Measurements from ENCODE around the gene SCAMP4. TPM values are rescaled to one million over a fixed set of nuclear protein-coding genes. Genes with fewer than 3 reads are reported as not detected.

Gene SCAMP4
- total RNA-seq, 1 experiment from 2014 or later = 69.0 TPM

- H4K8ac ChIP-seq (replicated peaks; ENCODE audit: insufficient read length, low read depth, low read length) = no peak overlapping the region
- peaks cover 4% of the 10 kb centered on the region for H3K79me1 ChIP-seq (ENCODE audit: insufficient read depth, low read depth, low read length, poor library complexity, severe bottlenecking)
- no peak overlapping the region for H3K27ac ChIP-seq (ENCODE audit: insufficient read length, low read depth, low read length)
- no peak overlapping the region for H3K9ac ChIP-seq (ENCODE audit: extremely low read depth, insufficient read length, low read length)
- H2AFZ ChIP-seq (ENCODE audit: low read length) = no peak overlapping the region
- H3K23ac ChIP-seq (ENCODE audit: insufficient read length, low read depth, low read length) = no peak overlapping the region
- H3K79me2 ChIP-seq (ENCODE audit: insufficient read depth, low read length) = peaks cover 14% of the 10 kb centered on the region; the same call in 1 of the 2 replicates
- H3K4ac ChIP-seq (ENCODE audit: low read depth, low read length) = no peak overlapping the region
- H3K27me3 Mint-ChIP-seq (ENCODE audit: low read depth) = no peaks in the 10 kb centered on the region
- no peak overlapping the region for H3K27ac Mint-ChIP-seq
- H2BK120ac ChIP-seq (ENCODE audit: low read depth, low read length, poor library complexity, severe bottlenecking) = no peak overlapping the region
- no CpG with 5 or more reads among the region's 37 CpGs for WGBS (ENCODE audit: extremely low coverage, insufficient read length, low lambda C conversion rate)
- TF ChIP-seq CTCF (conservative IDR thresholded peaks at IDR 0.05) = no peak
- no peaks in the 10 kb centered on the region for H3K9me3 Mint-ChIP-seq
- no peak overlapping the region; the same call in 1 of the 2 replicates for H3K14ac ChIP-seq (ENCODE audit: insufficient read depth, low read length)
- H3K27me3 ChIP-seq (ENCODE audit: insufficient read depth, low read length) = no peaks in the 10 kb centered on the region
- H3T11ph ChIP-seq (ENCODE audit: low read length) = no peak overlapping the region
- H2AK5ac ChIP-seq (ENCODE audit: insufficient read length, low read length) = no peak overlapping the region
- H3K4me2 ChIP-seq (ENCODE audit: insufficient read depth, insufficient read length, low read length) = no peak overlapping the region
- no peak overlapping the region for H2BK20ac ChIP-seq (ENCODE audit: low read depth, low read length, poor library complexity, severe bottlenecking)
- no peak overlapping the region for H2BK12ac ChIP-seq (ENCODE audit: insufficient read length, low read depth, low read length)
- no peak for DNase-seq
- no peaks in the 10 kb centered on the region for H3K4me1 ChIP-seq (ENCODE audit: insufficient read depth, low read length)
- H3K9me3 ChIP-seq (ENCODE audit: control insufficient read depth, low read depth, low read length) = no peaks in the 10 kb centered on the region
- H3K23me2 ChIP-seq (ENCODE audit: insufficient read length, low read depth, low read length, poor library complexity, severe bottlenecking) = no peaks in the 10 kb centered on the region
- H3K18ac ChIP-seq (ENCODE audit: insufficient read length, low read depth, low read length) = no peak overlapping the region
- H2BK5ac ChIP-seq (ENCODE audit: insufficient read length, low read length) = no peak overlapping the region
- H2BK15ac ChIP-seq (ENCODE audit: low read depth, low read length) = no peak overlapping the region
- no peak overlapping the region for H4K91ac ChIP-seq (ENCODE audit: insufficient read length, low read depth, low read length)
- H3K4me3 Mint-ChIP-seq = no peak overlapping the region
- no peaks in the 10 kb centered on the region for H3K4me1 Mint-ChIP-seq
- H3K36me3 Mint-ChIP-seq (ENCODE audit: insufficient read depth in 1 of 3, low read depth in 3 of 3) = peaks cover 8 to 19% (median 17%) of the 10 kb centered on the region in 3 experiments
- no peak overlapping the region for H4K5ac ChIP-seq (ENCODE audit: insufficient read length, low read depth, low read length)
- no peak overlapping the region for H3K56ac ChIP-seq (ENCODE audit: insufficient read length, low read depth, low read length)
- H4K20me1 ChIP-seq (ENCODE audit: control insufficient read depth, insufficient read depth, insufficient read length) = no peaks in the 10 kb centered on the region
Observed at GRCh38 chr19:1911995-1912394, 6.8 kb downstream of the SCAMP4 start.

All from H9 (cell line).